Testis (tissue), 3 donors: Measurements from ENCODE around the gene DIABLO. TPM values are rescaled to one million over a fixed set of nuclear protein-coding genes. Genes with fewer than 3 reads are reported as not detected.

Experiments used
- DNase-seq: peaks from one replicate; pipeline ENCODE4 v3.0.0-alpha.2; 2019
- H3K27ac ChIP-seq, 2 donors: fragments of 200-600 bp; sonication (generic); one replicate each; pipeline ENCODE4 v1.5.1; 2019
- H3K27me3 ChIP-seq: fragments of 200-600 bp; sonication (generic); one replicate; pipeline ENCODE4 v1.5.1; 2019
- H3K36me3 ChIP-seq: fragments of 200-600 bp; sonication (generic); one replicate; pipeline ENCODE4 v1.5.1; 2017; ENCODE audit warnings: low read depth; ENCODE audit errors: missing control alignments
- H3K4me1 ChIP-seq: fragments of 200-600 bp; sonication (generic); one replicate; pipeline ENCODE4 v1.5.1; 2019
- H3K4me3 ChIP-seq, 2 donors: fragments of 200-600 bp; sonication (generic); one replicate each; pipeline ENCODE4 v1.5.1; 2017 to 2019
- H3K9me3 ChIP-seq: fragments of 200-600 bp; sonication (generic); one replicate; pipeline ENCODE4 v1.5.1; 2017
- CTCF ChIP-seq, 3 experiments: fragments of 450-650 bp in 2 of 3; fragments of 200-600 bp in 1 of 3; sonication (generic) in 1 of 3; IDR thresholded peaks; one replicate each; pipeline ENCODE4 v1.5.1; 2016 to 2019; ENCODE audit warnings: antibody characterized with exemption in 3 of 3, mild to moderate bottlenecking in 2 of 3, moderate library complexity in 1 of 3
- POLR2A ChIP-seq: fragments of 450-650 bp; IDR thresholded peaks from one replicate; pipeline ENCODE4 v1.6.1; 2017; ENCODE audit warnings: antibody characterized with exemption, mild to moderate bottlenecking, moderate library complexity
- WGBS, 2 donors: methylation state at CpG; one replicate each; pipeline ENCODE4 v1.1.5; 2018; 5-methylcytosine and 5-hydroxymethylcytosine counted together
- intact Hi-C: fragments of 100-400 bp; cut with DNase I; formaldehyde crosslinking; loops from one replicate; pipeline ENCODE4 v1.15.1; 2023; ENCODE audit warnings: low total_unique reads
- polyA plus RNA-seq: library from polyadenylated mRNA; stranded (reverse); fragments of 350-450 nt; fragmentation: Illumina TruSeq; extraction: RNeasy Lipid Tissue Mini Kit (QIAGEN cat#74804); gene quantifications from one replicate; pipeline ENCODE4 v1.2.3, GENCODE V29; 2014; ENCODE audit warnings: low read depth, low replicate concordance; ENCODE audit not compliant: insufficient read depth
- total RNA-seq, 2 donors: library from RNA; depleted of rRNA; stranded (reverse); fragments of >200 nt; gene quantifications; one replicate each; pipeline ENCODE4 v1.2.3, GENCODE V29; 2016

DIABLO gene
- total and polyA plus RNA-seq, 3 donors from 2014 or later = 138 to 204 (median 203) TPM

- 91 to 96% methylated on average over 1 of the region's 1 CpG for WGBS, 2 donors
- no peaks in the 10 kb centered on the region for H3K9me3 ChIP-seq
- no peak for TF ChIP-seq CTCF (IDR thresholded peaks at IDR 0.05)
- no peak for TF ChIP-seq POLR2A
- H3K4me1 ChIP-seq = peaks cover 9% of the 10 kb centered on the region
- no peaks in the 10 kb centered on the region for H3K36me3 ChIP-seq
- H3K27ac ChIP-seq = no peak overlapping the region
- DNase-seq = no peak
- no peaks in the 10 kb centered on the region for H3K27me3 ChIP-seq
- no peak overlapping the region for H3K4me3 ChIP-seq
- intact Hi-C loops = no loop called here
These were observed 9.4 kb downstream of the DIABLO start for GRCh38 chr12:122216445-122216844.

DNA sequence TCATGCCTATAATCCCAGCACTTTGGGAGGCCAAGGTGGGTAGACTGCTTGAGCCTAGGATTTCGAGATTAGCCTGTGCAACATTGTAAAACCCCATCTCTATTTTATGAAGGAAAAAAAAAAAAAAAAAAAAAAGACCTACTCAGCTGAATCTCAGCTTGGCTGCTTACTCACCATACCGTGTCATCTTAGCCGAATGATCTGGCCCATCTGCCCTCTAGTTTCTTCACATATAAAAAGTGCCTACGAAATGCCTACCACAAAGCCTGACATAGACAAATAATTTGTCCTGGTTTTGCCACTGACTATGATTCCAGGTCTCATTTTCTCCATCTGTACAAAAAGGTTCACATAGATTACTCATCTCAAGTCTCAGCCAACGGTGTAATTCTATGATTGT is 10.1 kb downstream of the DIABLO start:
- Histone ChIP-seq H3K4me3 (no peak overlapping the region), H3K27ac (no peak overlapping the region), H3K27me3 (no peaks in the 10 kb centered on the region), H3K9me3 (no peaks in the 10 kb centered on the region), H3K36me3 (no peaks in the 10 kb centered on the region), H3K4me1 (peaks cover 2% of the 10 kb centered on the region)
- WGBS, 2 donors = 87 to 93% methylated on average over 5 of the region's 5 CpGs
- intact Hi-C loops = no loop called here
- DNase-seq = no peak
- TF ChIP-seq CTCF (IDR thresholded peaks at IDR 0.05) = no peak
- no peak for TF ChIP-seq POLR2A

DNA sequence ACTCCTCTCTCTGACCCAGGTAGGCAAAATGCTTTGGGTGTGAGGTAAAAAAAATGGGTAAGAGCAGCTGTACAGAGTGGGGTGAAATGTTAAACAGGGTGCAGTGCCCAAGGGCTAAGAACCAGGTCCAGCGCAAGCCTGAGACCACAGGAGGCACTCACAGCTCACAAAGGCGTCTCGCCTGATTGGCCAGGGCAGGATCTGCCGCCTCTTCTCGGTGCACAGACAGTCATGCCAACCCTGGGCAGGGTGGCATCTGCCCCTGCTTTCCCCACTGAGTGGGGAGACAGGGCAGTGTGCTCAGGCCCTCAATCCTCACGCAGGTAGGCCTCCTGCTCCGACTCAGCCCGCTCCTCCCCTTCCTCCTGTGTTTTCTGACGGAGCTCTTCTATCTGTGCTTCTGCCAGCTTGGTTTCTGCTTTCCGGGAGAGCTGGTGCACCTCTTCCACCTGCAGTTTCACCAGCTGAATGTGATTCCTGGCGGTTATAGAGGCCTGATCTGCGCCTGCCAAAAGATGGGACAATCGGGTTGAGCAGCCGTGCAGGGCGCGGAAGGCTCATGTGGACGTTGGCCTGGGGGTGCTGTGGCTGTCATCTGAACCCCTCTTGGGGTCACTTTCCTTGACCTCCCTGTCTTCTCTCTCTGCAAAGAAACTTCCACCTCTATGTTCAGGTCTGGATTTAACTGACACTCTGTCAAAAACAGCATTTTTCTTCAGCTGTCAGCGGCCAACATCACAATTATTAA is 17.6 kb downstream of the DIABLO start:
- no peaks in the 10 kb centered on the region for H3K27me3 ChIP-seq
- H3K36me3 ChIP-seq = no peaks in the 10 kb centered on the region

DNA sequence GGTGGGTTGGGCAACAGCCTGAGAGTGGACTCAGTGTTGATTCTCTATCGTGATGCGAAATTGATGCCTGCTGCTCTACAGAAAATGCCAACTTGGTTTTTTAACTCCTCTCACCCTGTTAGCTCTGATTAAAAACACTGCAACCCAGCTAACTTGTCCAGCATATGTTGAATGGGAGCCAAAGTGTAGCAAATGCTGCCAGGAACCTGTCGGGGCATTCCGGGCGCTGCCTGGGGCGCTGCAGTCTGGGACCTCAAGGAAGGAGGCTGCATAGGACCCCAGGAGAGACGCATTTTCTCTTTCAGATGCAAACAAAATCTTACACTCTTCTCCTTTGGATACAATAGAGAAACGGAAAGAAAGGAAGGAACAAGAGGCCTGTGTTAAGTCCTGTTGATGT is 18.5 kb downstream of the DIABLO start:
- Histone ChIP-seq H3K36me3 (no peaks in the 10 kb centered on the region), H3K9me3 (no peaks in the 10 kb centered on the region), H3K4me3 (no peak overlapping the region), H3K27ac (no peak overlapping the region), H3K27me3 (no peaks in the 10 kb centered on the region), H3K4me1 (no peaks in the 10 kb centered on the region)
- WGBS, 2 donors = 73 to 74% methylated on average over 8 of the region's 8 CpGs
- peak; percentile 6 for DNase-seq
- intact Hi-C loops = no loop called here
- TF ChIP-seq POLR2A (no peak), CTCF (IDR thresholded peaks at IDR 0.05) (no peak)

More for the DNA sequence above, 17.6 kb downstream of the DIABLO start:
- H3K4me1 ChIP-seq = no peaks in the 10 kb centered on the region
- no peak overlapping the region for H3K4me3 ChIP-seq
- H3K9me3 ChIP-seq = no peaks in the 10 kb centered on the region
- no peak for TF ChIP-seq CTCF (IDR thresholded peaks at IDR 0.05)
- no peak for TF ChIP-seq POLR2A
- intact Hi-C loops = no loop called here
- 90 to 92% methylated on average over 18 of the region's 18 CpGs for WGBS, 2 donors
- no peak for DNase-seq
- H3K27ac ChIP-seq = no peak overlapping the region

- H3K27ac ChIP-seq = no peak overlapping the region
- 40 to 96% methylated on average over 1 to 7 of the region's 8 CpGs for WGBS, 2 donors
- H3K9me3 ChIP-seq = no peaks in the 10 kb centered on the region
- H3K4me3 ChIP-seq = no peak overlapping the region
- no peaks in the 10 kb centered on the region for H3K36me3 ChIP-seq
- intact Hi-C loops = no loop called here
- no peak for DNase-seq
- TF ChIP-seq CTCF (IDR thresholded peaks at IDR 0.05) (no peak), POLR2A (no peak)
- H3K27me3 ChIP-seq = no peaks in the 10 kb centered on the region
- H3K4me1 ChIP-seq = no peaks in the 10 kb centered on the region
These were observed 18.9 kb downstream of the DIABLO start for GRCh38 chr12:122206976-122207375.
